ENCODE measurements around the gene RNU1-2.
"Not testable (repeated sequence)": the region's sequence is repeated elsewhere in the genome, so short reads cannot be mapped to it uniquely, and the experiment has no call there.

RNU1-2 gene

DNA sequence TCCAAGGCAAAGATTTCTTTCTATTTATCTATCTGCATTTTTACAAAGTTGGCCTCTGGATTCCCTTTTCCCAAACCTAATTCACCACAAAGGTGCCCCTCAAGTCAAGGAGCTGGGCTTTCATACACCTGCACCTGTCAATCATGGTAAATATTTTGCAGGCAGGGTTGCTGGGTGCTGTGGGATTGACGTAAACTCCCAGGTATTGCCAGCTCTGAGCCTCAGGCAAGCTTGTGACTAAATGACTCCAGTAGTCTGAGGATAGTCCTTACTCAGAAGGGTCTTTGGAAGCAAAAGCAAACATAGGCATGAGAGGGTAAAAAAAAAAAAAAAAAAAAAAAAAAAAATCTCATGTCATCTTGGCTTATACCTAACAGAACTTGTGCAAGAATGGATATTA lies 14.0 kb upstream of the RNU1-2 start:
- H2AFZ ChIP-seq (ENCODE audit: low read length); H3K36me3 ChIP-seq (replicated peaks; ENCODE audit: insufficient read depth, low read length); DNase-seq; H3K4me3 ChIP-seq (ENCODE audit: low read length); H3K9me2 ChIP-seq (replicated peaks; ENCODE audit: insufficient read depth, low read length); H3K27ac ChIP-seq (ENCODE audit: low read length); H3K9ac ChIP-seq (ENCODE audit: low read length); H3K4me2 ChIP-seq (ENCODE audit: low read depth, low read length); H4K20me1 ChIP-seq (ENCODE audit: insufficient read depth, low read length); H3K79me2 ChIP-seq (ENCODE audit: low read length); H3K4me1 ChIP-seq (ENCODE audit: low read length); H3K9me3 ChIP-seq (replicated peaks; ENCODE audit: insufficient read depth, low read length); H3F3A ChIP-seq (ENCODE audit: insufficient read depth, low read length): not testable (repeated sequence)
- H3K27me3 ChIP-seq (replicated peaks; ENCODE audit: insufficient read depth, low read length): peaks cover 50% of the 10 kb centered on the region

DNA sequence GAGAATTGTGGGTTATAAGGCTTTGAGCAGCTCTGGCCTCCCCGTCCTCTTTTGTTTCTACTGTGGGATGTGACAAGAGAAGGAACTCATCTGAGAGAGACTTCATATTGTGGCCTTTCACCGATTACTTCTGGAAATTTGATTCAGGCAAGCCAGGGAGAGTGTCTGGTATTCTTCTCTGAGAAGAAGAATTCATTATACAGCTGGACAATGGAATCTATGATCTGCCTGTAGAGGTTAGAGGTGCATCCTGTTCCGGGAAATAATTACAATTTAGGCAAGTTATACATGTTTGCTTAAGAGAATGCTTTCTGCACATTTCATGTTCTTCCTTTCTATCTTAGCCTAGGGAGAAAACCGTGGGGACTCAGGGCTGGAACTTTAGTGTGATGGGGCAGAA lies 12.8 kb upstream of the RNU1-2 start:
- no peak overlapping the region for H2AFZ ChIP-seq (ENCODE audit: low read length)
- H3K4me1 ChIP-seq (ENCODE audit: low read length): no peaks in the 10 kb centered on the region
- no peaks in the 10 kb centered on the region for H3K9me3 ChIP-seq (replicated peaks; ENCODE audit: insufficient read depth, low read length)
- peaks cover 56% of the 10 kb centered on the region for H3K27me3 ChIP-seq (replicated peaks; ENCODE audit: insufficient read depth, low read length)
- H3K9me2 ChIP-seq (replicated peaks; ENCODE audit: insufficient read depth, low read length): no peaks in the 10 kb centered on the region
- H3K9ac ChIP-seq (ENCODE audit: low read length): no peak overlapping the region
- H4K20me1 ChIP-seq (ENCODE audit: insufficient read depth, low read length): no peaks in the 10 kb centered on the region
- H3K27ac ChIP-seq (ENCODE audit: low read length): no peak overlapping the region
- H3F3A ChIP-seq (ENCODE audit: insufficient read depth, low read length): no peaks in the 10 kb centered on the region
- no peak for TF ChIP-seq EZH2phosphoT487 (IDR thresholded peaks at IDR 0.05; ENCODE audit: low read length)
- TF ChIP-seq, protein P1, sequence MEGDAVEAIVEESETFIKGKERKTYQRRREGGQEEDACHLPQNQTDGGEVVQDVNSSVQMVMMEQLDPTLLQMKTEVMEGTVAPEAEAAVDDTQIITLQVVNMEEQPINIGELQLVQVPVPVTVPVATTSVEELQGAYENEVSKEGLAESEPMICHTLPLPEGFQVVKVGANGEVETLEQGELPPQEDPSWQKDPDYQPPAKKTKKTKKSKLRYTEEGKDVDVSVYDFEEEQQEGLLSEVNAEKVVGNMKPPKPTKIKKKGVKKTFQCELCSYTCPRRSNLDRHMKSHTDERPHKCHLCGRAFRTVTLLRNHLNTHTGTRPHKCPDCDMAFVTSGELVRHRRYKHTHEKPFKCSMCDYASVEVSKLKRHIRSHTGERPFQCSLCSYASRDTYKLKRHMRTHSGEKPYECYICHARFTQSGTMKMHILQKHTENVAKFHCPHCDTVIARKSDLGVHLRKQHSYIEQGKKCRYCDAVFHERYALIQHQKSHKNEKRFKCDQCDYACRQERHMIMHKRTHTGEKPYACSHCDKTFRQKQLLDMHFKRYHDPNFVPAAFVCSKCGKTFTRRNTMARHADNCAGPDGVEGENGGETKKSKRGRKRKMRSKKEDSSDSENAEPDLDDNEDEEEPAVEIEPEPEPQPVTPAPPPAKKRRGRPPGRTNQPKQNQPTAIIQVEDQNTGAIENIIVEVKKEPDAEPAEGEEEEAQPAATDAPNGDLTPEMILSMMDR (IDR thresholded peaks at IDR 0.05; ENCODE audit: low read length): no peak
- no peak for TF ChIP-seq EZH2 (optimal IDR thresholded peaks at IDR 0.05; ENCODE audit: low read depth, low read length)
- H3K4me3 ChIP-seq (ENCODE audit: low read length): no peak overlapping the region
- DNase-seq: no peak
- no peaks in the 10 kb centered on the region for H3K36me3 ChIP-seq (replicated peaks; ENCODE audit: insufficient read depth, low read length)
- no peak overlapping the region for H3K4me2 ChIP-seq (ENCODE audit: low read depth, low read length)
- no peaks in the 10 kb centered on the region for H3K79me2 ChIP-seq (ENCODE audit: low read length)

DNA sequence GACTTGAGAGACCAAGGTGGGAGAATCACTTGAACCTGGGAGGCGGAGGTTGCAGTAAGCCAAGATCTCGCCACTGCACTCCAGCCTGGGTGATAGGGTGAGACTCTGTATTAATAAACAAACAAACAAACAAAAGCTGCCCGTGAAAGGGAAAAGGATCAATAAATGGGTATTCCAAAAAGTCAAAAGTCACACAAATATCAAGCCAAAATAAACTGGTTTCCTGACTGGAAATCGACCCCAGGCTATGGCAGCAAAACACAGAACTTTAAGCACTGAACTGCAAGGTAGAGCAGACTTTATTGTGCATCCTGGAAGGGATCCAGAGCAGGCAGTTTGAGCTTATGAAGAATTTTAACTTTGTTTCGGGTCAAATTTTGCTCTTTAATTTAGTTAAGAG lies 11.3 kb upstream of the RNU1-2 start:
- H2AFZ ChIP-seq (ENCODE audit: low read length); H3K4me3 ChIP-seq (ENCODE audit: low read length); H3K4me1 ChIP-seq (ENCODE audit: low read length); H3K36me3 ChIP-seq (replicated peaks; ENCODE audit: insufficient read depth, low read length); H3F3A ChIP-seq (ENCODE audit: insufficient read depth, low read length); H4K20me1 ChIP-seq (ENCODE audit: insufficient read depth, low read length); H3K9me2 ChIP-seq (replicated peaks; ENCODE audit: insufficient read depth, low read length); H3K79me2 ChIP-seq (ENCODE audit: low read length); DNase-seq; H3K9me3 ChIP-seq (replicated peaks; ENCODE audit: insufficient read depth, low read length); H3K4me2 ChIP-seq (ENCODE audit: low read depth, low read length); H3K27ac ChIP-seq (ENCODE audit: low read length); H3K9ac ChIP-seq (ENCODE audit: low read length): not testable (repeated sequence)
- peaks cover 58% of the 10 kb centered on the region for H3K27me3 ChIP-seq (replicated peaks; ENCODE audit: insufficient read depth, low read length)

DNA sequence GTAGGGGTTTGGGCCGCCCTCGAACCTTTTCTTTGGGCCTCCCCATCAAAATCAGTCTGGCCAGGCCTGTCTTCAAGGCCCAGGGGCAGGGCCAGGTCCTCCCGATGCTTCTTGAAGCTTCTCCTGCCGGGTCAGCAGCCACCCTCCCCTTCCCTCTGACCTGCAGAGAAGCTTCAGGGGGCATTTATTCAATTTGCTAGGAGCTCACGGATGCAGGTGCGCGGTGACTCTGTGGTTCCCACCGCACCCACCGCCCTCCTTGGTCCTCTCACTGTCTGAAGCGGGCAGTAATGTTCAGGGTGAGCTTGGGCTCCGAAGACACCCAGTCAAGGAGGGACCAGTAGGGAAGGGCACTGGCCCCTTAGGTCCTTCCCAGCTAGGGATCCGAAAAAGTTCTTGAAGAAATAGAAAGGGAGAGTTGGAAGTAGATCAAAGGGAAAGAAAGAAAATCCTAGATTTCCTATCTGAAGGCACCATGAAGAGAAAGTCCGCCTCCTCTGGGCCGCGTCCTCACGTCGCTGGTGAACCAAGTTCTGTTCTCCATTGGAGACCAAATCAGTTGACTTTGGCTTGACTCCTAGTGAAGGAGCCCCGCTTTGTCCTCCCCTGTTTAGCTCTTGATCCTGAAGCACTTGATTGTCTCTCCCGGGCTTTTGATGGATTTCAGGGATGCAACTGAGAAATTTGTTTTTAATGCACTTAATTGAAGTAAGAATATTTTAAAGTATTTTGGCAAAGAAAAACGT lies 8.7 kb upstream of the RNU1-2 start:
- no peaks in the 10 kb centered on the region for H3K9me3 ChIP-seq (replicated peaks; ENCODE audit: insufficient read depth, low read length)
- no peak overlapping the region for H3K4me2 ChIP-seq (ENCODE audit: low read depth, low read length)
- H3K9ac ChIP-seq (ENCODE audit: low read length): no peak overlapping the region
- H3K4me3 ChIP-seq (ENCODE audit: low read length): no peak overlapping the region
- no peaks in the 10 kb centered on the region for H3K36me3 ChIP-seq (replicated peaks; ENCODE audit: insufficient read depth, low read length)
- no peaks in the 10 kb centered on the region for H3F3A ChIP-seq (ENCODE audit: insufficient read depth, low read length)
- H3K27me3 ChIP-seq (replicated peaks; ENCODE audit: insufficient read depth, low read length): peaks cover 77% of the 10 kb centered on the region
- H3K27ac ChIP-seq (ENCODE audit: low read length): no peak overlapping the region
- no peaks in the 10 kb centered on the region for H4K20me1 ChIP-seq (ENCODE audit: insufficient read depth, low read length)
- H2AFZ ChIP-seq (ENCODE audit: low read length): no peak overlapping the region
- TF ChIP-seq EZH2 (optimal IDR thresholded peaks at IDR 0.05; ENCODE audit: low read depth, low read length) (no peak), EZH2phosphoT487 (IDR thresholded peaks at IDR 0.05; ENCODE audit: low read length) (no peak)
- TF ChIP-seq, protein P1 (IDR thresholded peaks at IDR 0.05; ENCODE audit: low read length): no peak
- no peaks in the 10 kb centered on the region for H3K79me2 ChIP-seq (ENCODE audit: low read length)
- DNase-seq: no peak
- no peaks in the 10 kb centered on the region for H3K4me1 ChIP-seq (ENCODE audit: low read length)
- no peaks in the 10 kb centered on the region for H3K9me2 ChIP-seq (replicated peaks; ENCODE audit: insufficient read depth, low read length)
